ENCODE data around the gene MRPL49. TPM values are rescaled to one million over a fixed set of nuclear protein-coding genes. Genes with fewer than 3 reads are reported as not detected.

MRPL49 gene
- total RNA-seq, 1 experiment from 2014 or later: 73.4 TPM

- no peak overlapping the region for H3K14ac ChIP-seq (ENCODE audit: insufficient read depth, low read length)
- H3K79me1 ChIP-seq (ENCODE audit: insufficient read depth, low read depth, low read length, poor library complexity, severe bottlenecking): no peaks in the 10 kb centered on the region
- no peaks in the 10 kb centered on the region for H3K9me3 ChIP-seq (ENCODE audit: control insufficient read depth, low read depth, low read length)
- no peak overlapping the region for H4K5ac ChIP-seq (ENCODE audit: insufficient read length, low read depth, low read length)
- Mint-ChIP-seq H3K27me3 (ENCODE audit: low read depth) (peaks cover 13% of the 10 kb centered on the region), H3K27ac (no peak overlapping the region; a peak in 1 of 7 replicates), H3K9me3 (no peaks in the 10 kb centered on the region), H3K4me1 (no peaks in the 10 kb centered on the region), H3K4me3 (no peak overlapping the region), H3K36me3 (ENCODE audit: insufficient read depth in 1 of 3, low read depth in 3 of 3) (no peaks in the 10 kb centered on the region)
- no peak overlapping the region for H3K9ac ChIP-seq (ENCODE audit: extremely low read depth, insufficient read length, low read length)
- H2BK15ac ChIP-seq (ENCODE audit: low read depth, low read length): no peak overlapping the region; the same call in 1 of the 2 replicates
- WGBS (ENCODE audit: extremely low coverage, insufficient read length, low lambda C conversion rate): no CpG with 5 or more reads among the region's 3 CpGs
- H3K18ac ChIP-seq (ENCODE audit: insufficient read length, low read depth, low read length): no peak overlapping the region
- H2BK12ac ChIP-seq (ENCODE audit: insufficient read length, low read depth, low read length): no peak overlapping the region
- H3K23me2 ChIP-seq (ENCODE audit: insufficient read length, low read depth, low read length, poor library complexity, severe bottlenecking): no peaks in the 10 kb centered on the region
- no peak overlapping the region for H4K8ac ChIP-seq (replicated peaks; ENCODE audit: insufficient read length, low read depth, low read length)
- no peaks in the 10 kb centered on the region for H3K79me2 ChIP-seq (ENCODE audit: insufficient read depth, low read length)
- DNase-seq: no peak
- no peak overlapping the region for H2AK5ac ChIP-seq (ENCODE audit: insufficient read length, low read length)
- H3K4ac ChIP-seq (ENCODE audit: low read depth, low read length): no peak overlapping the region
- H4K91ac ChIP-seq (ENCODE audit: insufficient read length, low read depth, low read length): no peak overlapping the region
- H2BK20ac ChIP-seq (ENCODE audit: low read depth, low read length, poor library complexity, severe bottlenecking): no peak overlapping the region
- no peak for TF ChIP-seq CTCF (conservative IDR thresholded peaks at IDR 0.05)
- no peak overlapping the region for H2BK120ac ChIP-seq (ENCODE audit: low read depth, low read length, poor library complexity, severe bottlenecking)
- no peaks in the 10 kb centered on the region for H3K27me3 ChIP-seq (ENCODE audit: insufficient read depth, low read length)
- no peak overlapping the region for H3K27ac ChIP-seq (ENCODE audit: insufficient read length, low read depth, low read length)
- no peak overlapping the region for H3K23ac ChIP-seq (ENCODE audit: insufficient read length, low read depth, low read length)
- no peak overlapping the region for H2BK5ac ChIP-seq (ENCODE audit: insufficient read length, low read length)
- no peak overlapping the region for H3K4me2 ChIP-seq (ENCODE audit: insufficient read depth, insufficient read length, low read length)
- no peaks in the 10 kb centered on the region for H3K4me1 ChIP-seq (ENCODE audit: insufficient read depth, low read length)
- no peak overlapping the region for H2AFZ ChIP-seq (ENCODE audit: low read length)
- H3T11ph ChIP-seq (ENCODE audit: low read length): no peak overlapping the region
- no peaks in the 10 kb centered on the region for H4K20me1 ChIP-seq (ENCODE audit: control insufficient read depth, insufficient read depth, insufficient read length)
- no peak overlapping the region for H3K56ac ChIP-seq (ENCODE audit: insufficient read length, low read depth, low read length)
Measured at GRCh38 chr11:65157336-65157735, 35.2 kb downstream of the MRPL49 start.
